Keratinocyte (primary cell): ENCODE measurements around the gene RASGEF1C. TPM values are rescaled to one million over a fixed set of nuclear protein-coding genes. Genes with fewer than 3 reads are reported as not detected.

Experiments used
- DNase-seq: peaks from one replicate; pipeline ENCODE4 v3.0.0-alpha.2; 2011; ENCODE audit warnings: low read depth, missing footprints, low spot score
- FAIRE-seq: peaks from 2 replicates; lab custom pipeline; 2011; peaks lifted over from hg19 to GRCh38; lab: Jason Lieb, UNC
- H2AFZ ChIP-seq: 2 replicates; pipeline ENCODE4 v1.6.0; 2012; ENCODE audit warnings: low read length, control low read depth, inconsistent platforms; ENCODE audit not compliant: control insufficient read depth
- H3K27ac ChIP-seq: 2 replicates; pipeline ENCODE4 v1.5.1; 2011; ENCODE audit warnings: low read length; ENCODE audit not compliant: control insufficient read depth, insufficient read depth
- H3K27me3 ChIP-seq: 3 replicates; pipeline ENCODE4 v1.6.0; 2011; ENCODE audit warnings: low read length; ENCODE audit not compliant: control insufficient read depth, insufficient read depth; ENCODE audit errors: extremely low read depth
- H3K36me3 ChIP-seq, 2 experiments: 2 replicates in 1 of 2; 3 replicates in 1 of 2; pipeline ENCODE4 v1.5.1; 2011; ENCODE audit warnings: low read length in 2 of 2, mild to moderate bottlenecking in 1 of 2; ENCODE audit not compliant: control insufficient read depth in 2 of 2, insufficient read depth in 2 of 2; ENCODE audit errors: extremely low read depth in 1 of 2
- H3K4me1 ChIP-seq: 3 replicates; pipeline ENCODE4 v1.5.1; 2011; ENCODE audit warnings: low read length; ENCODE audit not compliant: control insufficient read depth, insufficient read depth; ENCODE audit errors: extremely low read depth
- H3K4me2 ChIP-seq: 3 replicates; pipeline ENCODE4 v1.6.0; 2011; ENCODE audit warnings: low read depth, low read length; ENCODE audit not compliant: control insufficient read depth, insufficient read depth; ENCODE audit errors: extremely low read depth
- H3K4me3 ChIP-seq, 3 experiments: fragments of 200-600 bp in 1 of 3; sonication (generic) in 1 of 3; 2 replicates in 2 of 3; 3 replicates in 1 of 3; pipeline ENCODE4 v1.5.1; 2011 to 2016; ENCODE audit warnings: low read length in 3 of 3, mild to moderate bottlenecking in 3 of 3, control low read depth in 2 of 3, inconsistent platforms in 1 of 3, low read depth in 1 of 3, mixed read lengths in 1 of 3, mixed run types in 1 of 3, moderate library complexity in 1 of 3; ENCODE audit not compliant: control insufficient read depth in 2 of 3, insufficient read depth in 2 of 3; ENCODE audit errors: extremely low read depth in 1 of 3
- H3K79me2 ChIP-seq: 2 replicates; pipeline ENCODE4 v1.6.0; 2012; ENCODE audit warnings: low read length; ENCODE audit not compliant: control insufficient read depth, insufficient read depth
- H3K9ac ChIP-seq: 3 replicates; pipeline ENCODE4 v1.6.0; 2011; ENCODE audit warnings: low read length; ENCODE audit not compliant: control insufficient read depth, insufficient read depth; ENCODE audit errors: extremely low read depth
- H3K9me1 ChIP-seq: 3 replicates; pipeline ENCODE4 v1.6.0; 2011; ENCODE audit warnings: low read length; ENCODE audit not compliant: control insufficient read depth, insufficient read depth; ENCODE audit errors: extremely low read depth
- H3K9me3 ChIP-seq: 2 replicates; pipeline ENCODE4 v1.5.1; 2012; ENCODE audit warnings: low read depth, low read length; ENCODE audit not compliant: control insufficient read depth
- H4K20me1 ChIP-seq: 3 replicates; pipeline ENCODE4 v1.6.0; 2011; ENCODE audit warnings: low read length; ENCODE audit not compliant: control insufficient read depth, insufficient read depth; ENCODE audit errors: extremely low read depth
- EZH2 ChIP-seq: IDR thresholded peaks from one replicate; pipeline ENCODE4 v1.6.1; 2012; ENCODE audit warnings: inconsistent platforms, mild to moderate bottlenecking, low read length, moderate library complexity
- dilution Hi-C: fragments of 300-500 bp; cut with MboI; formaldehyde crosslinking; loops from one replicate; pipeline ENCODE4 v1.7.0; 2020; ENCODE audit warnings: low sequenced_read_pairs; ENCODE audit not compliant: extremely low pct_ligation_motif_present
- polyA plus RNA-seq, 5 experiments: library from polyadenylated mRNA; depleted of rRNA in 3 of 5; stranded (reverse) in 3 of 5; stranded (forward) in 1 of 5; unstranded in 1 of 5; fragments of >200 nt; gene quantifications; 1 replicate in 1 of 5; 2 replicates in 3 of 5; 3 replicates in 1 of 5; pipeline versions ENCODE4 v1.2.1 to v1.2.3, GENCODE V29; 2011 to 2012; ENCODE audit warnings: missing spikeins in 2 of 5, low read depth in 1 of 5, low replicate concordance in 1 of 5
- TF ChIP-seq, protein P1 (sequence below), 3 experiments: IDR thresholded peaks in 1 of 3; conservative IDR thresholded peaks in 1 of 3; optimal IDR thresholded peaks in 1 of 3; 2 replicates in 2 of 3; 3 replicates in 1 of 3; pipeline versions ENCODE3 to v1.5.1; 2011; ENCODE audit warnings: low read length in 3 of 3, mild to moderate bottlenecking in 3 of 3, moderate library complexity in 2 of 3, control low read depth in 1 of 3, inconsistent platforms in 1 of 3; ENCODE audit not compliant: insufficient read depth in 2 of 3; ENCODE audit errors: extremely low read depth in 1 of 3

Gene RASGEF1C
- polyA plus RNA-seq, 1 donor (not counting 4 experiments of a cell fraction or from before 2014, with no cell fraction given) = not detected

DNA sequence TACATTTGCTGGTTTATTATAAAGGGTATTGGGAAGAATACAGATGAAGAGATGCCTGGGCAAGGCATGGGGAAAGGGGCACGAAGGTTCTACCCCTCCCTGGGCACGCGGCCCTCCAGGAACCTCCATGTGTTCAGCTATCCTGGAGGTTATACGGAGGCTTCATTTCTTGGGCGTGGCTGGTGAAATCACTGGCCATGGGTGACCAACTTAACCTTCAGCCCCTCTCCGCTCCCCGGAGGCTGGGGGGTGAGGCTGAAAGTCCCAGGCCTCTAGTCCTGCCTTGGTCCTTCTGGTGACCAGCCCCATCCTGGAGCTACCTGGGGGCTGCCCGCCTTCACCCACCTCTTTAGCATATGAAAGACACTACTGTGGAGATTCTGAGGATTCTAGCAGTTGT lies 120.5 kb downstream of the RASGEF1C start:
- Histone ChIP-seq H4K20me1 (no peaks in the 10 kb centered on the region), H2AFZ (no peak overlapping the region), H3K4me2 (no peak overlapping the region), H3K9me3 (no peaks in the 10 kb centered on the region), H3K79me2 (no peaks in the 10 kb centered on the region), H3K27ac (no peak overlapping the region), H3K9me1 (no peaks in the 10 kb centered on the region), H3K9ac (no peak overlapping the region), H3K4me1 (peaks cover 3% of the 10 kb centered on the region), H3K4me3 (no peak overlapping the region), H3K27me3 (no peaks in the 10 kb centered on the region), H3K36me3 (no peaks in the 10 kb centered on the region)
- dilution Hi-C loops = no loop called here
- FAIRE-seq (no peak), DNase-seq (no peak)
- TF ChIP-seq, protein P1, sequence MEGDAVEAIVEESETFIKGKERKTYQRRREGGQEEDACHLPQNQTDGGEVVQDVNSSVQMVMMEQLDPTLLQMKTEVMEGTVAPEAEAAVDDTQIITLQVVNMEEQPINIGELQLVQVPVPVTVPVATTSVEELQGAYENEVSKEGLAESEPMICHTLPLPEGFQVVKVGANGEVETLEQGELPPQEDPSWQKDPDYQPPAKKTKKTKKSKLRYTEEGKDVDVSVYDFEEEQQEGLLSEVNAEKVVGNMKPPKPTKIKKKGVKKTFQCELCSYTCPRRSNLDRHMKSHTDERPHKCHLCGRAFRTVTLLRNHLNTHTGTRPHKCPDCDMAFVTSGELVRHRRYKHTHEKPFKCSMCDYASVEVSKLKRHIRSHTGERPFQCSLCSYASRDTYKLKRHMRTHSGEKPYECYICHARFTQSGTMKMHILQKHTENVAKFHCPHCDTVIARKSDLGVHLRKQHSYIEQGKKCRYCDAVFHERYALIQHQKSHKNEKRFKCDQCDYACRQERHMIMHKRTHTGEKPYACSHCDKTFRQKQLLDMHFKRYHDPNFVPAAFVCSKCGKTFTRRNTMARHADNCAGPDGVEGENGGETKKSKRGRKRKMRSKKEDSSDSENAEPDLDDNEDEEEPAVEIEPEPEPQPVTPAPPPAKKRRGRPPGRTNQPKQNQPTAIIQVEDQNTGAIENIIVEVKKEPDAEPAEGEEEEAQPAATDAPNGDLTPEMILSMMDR (optimal IDR thresholded peaks at IDR 0.05 in 1 of 3, IDR thresholded peaks at IDR 0.05 in 1 of 3, conservative IDR thresholded peaks at IDR 0.05 in 1 of 3; ENCODE audit: extremely low read depth in 1 of 3, insufficient read depth in 2 of 3, low read length in 3 of 3) = no peak
- no peak for TF ChIP-seq EZH2

DNA sequence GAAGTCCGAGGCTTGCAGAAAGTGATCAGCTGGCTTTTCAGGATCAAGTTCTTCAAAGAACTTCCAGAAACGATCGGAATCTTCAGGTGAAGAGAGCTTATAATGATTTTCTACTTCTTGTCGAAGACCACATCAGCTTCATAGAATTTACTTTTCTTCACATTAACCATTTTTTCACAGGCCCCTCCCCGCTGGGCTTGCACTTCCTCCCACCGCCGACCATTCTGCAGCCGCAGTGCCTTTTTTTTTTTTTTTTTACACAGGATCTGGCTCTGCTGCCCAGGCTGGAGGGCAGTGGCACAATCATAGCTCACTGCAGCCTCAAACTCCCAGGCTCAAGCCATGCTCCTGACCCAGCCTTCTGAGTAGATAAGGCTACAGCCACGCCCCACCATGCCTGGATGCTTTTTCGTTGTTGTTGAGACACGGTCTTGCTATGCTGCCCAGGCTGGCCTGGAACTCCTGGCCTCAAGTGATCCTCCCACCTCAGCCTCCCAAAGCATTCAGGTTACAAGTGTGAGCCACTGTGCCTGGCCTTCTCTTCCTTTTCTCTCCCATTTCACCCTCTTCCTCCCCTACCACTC lies 122.1 kb downstream of the RASGEF1C start:
- Histone ChIP-seq H3K4me3 (no peak overlapping the region), H3K79me2 (no peaks in the 10 kb centered on the region), H2AFZ (no peak overlapping the region), H3K36me3 (no peaks in the 10 kb centered on the region), H3K9me1 (no peaks in the 10 kb centered on the region), H3K4me1 (peaks cover 3% of the 10 kb centered on the region), H3K27me3 (no peaks in the 10 kb centered on the region), H3K27ac (no peak overlapping the region), H4K20me1 (no peaks in the 10 kb centered on the region), H3K9me3 (no peaks in the 10 kb centered on the region), H3K4me2 (no peak overlapping the region), H3K9ac (no peak overlapping the region)
- no peak for FAIRE-seq
- DNase-seq = no peak
- dilution Hi-C loops = no loop called here
- TF ChIP-seq EZH2 = no peak

DNA sequence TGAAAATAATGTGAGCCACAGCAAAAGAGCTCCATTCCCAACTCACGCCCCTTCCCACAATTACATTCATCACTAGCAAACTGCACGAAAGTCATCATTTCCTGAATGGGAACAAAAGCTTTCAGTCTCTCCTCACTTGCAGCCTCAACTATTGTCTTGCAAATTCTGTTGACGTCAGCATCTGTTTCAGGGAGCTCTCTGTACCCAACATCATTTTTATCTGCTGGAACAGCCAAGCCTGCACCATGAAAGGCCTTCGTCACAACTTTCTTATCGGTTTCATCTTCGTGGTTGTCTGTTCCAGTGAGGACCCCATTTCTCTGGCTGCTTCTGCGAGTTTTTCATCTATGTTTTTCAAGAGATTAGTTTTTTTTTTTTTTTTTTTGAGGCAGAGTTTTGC lies 123.2 kb downstream of the RASGEF1C start:
- Histone ChIP-seq H3K9me1 (no peaks in the 10 kb centered on the region), H4K20me1 (no peaks in the 10 kb centered on the region), H3K4me3 (no peak overlapping the region), H3K27me3 (no peaks in the 10 kb centered on the region), H3K4me2 (no peak overlapping the region), H3K9ac (no peak overlapping the region), H3K27ac (no peak overlapping the region), H3K9me3 (no peaks in the 10 kb centered on the region), H3K36me3 (no peaks in the 10 kb centered on the region), H3K79me2 (no peaks in the 10 kb centered on the region), H3K4me1 (no peaks in the 10 kb centered on the region), H2AFZ (no peak overlapping the region)
- TF ChIP-seq EZH2 = no peak
- TF ChIP-seq, protein P1 (optimal IDR thresholded peaks at IDR 0.05 in 1 of 3, IDR thresholded peaks at IDR 0.05 in 1 of 3, conservative IDR thresholded peaks at IDR 0.05 in 1 of 3; ENCODE audit: extremely low read depth in 1 of 3, insufficient read depth in 2 of 3, low read length in 3 of 3) = no peak
- dilution Hi-C loops = no loop called here
- no peak for FAIRE-seq
- DNase-seq = no peak
